Liver (tissue), 9 donors: ENCODE measurements around the gene AP1M1. TPM values are rescaled to one million over a fixed set of nuclear protein-coding genes. Genes with fewer than 3 reads are reported as not detected.

ENCODE experiments used
- DNase-seq: peaks from one replicate; pipeline ENCODE4 v3.0.0-alpha.2; 2017; ENCODE audit warnings: low spot score
- H3K27ac ChIP-seq, 2 donors: one replicate each; pipeline ENCODE4 v1.7.0; 2013; ENCODE audit warnings: inconsistent platforms in 2 of 2, low read length in 2 of 2, control low read depth in 1 of 2, low read depth in 1 of 2, mild to moderate bottlenecking in 1 of 2
- H3K27me3 ChIP-seq, 4 donors: one replicate each; pipeline versions ENCODE4 v1.6.1 to v1.7.0; 2013; ENCODE audit warnings: low read length in 3 of 4, inconsistent platforms in 1 of 4, mild to moderate bottlenecking in 1 of 4, moderate library complexity in 1 of 4; ENCODE audit not compliant: control insufficient read depth in 4 of 4, insufficient read depth in 4 of 4
- H3K36me3 ChIP-seq, 4 donors: one replicate each; pipeline versions ENCODE4 v1.6.1 to v1.7.0; 2013; ENCODE audit warnings: low read length in 3 of 4, mild to moderate bottlenecking in 3 of 4, low read depth in 1 of 4, moderate library complexity in 1 of 4; ENCODE audit not compliant: control insufficient read depth in 4 of 4, insufficient read depth in 3 of 4
- H3K4me1 ChIP-seq, 4 donors: one replicate each; pipeline versions ENCODE4 v1.6.1 to v1.7.0; 2013; ENCODE audit warnings: low read length in 3 of 4, mild to moderate bottlenecking in 3 of 4, moderate library complexity in 1 of 4; ENCODE audit not compliant: control insufficient read depth in 4 of 4, insufficient read depth in 4 of 4
- H3K4me3 ChIP-seq, 3 donors: one replicate each; pipeline versions ENCODE4 v1.6.1 to v1.7.0; 2013; ENCODE audit warnings: low read length in 3 of 3, control low read depth in 1 of 3, low read depth in 1 of 3, mild to moderate bottlenecking in 1 of 3
- H3K9ac ChIP-seq, 2 donors: one replicate each; pipeline ENCODE4 v1.7.0; 2013; ENCODE audit warnings: low read length in 2 of 2, mild to moderate bottlenecking in 2 of 2, moderate library complexity in 2 of 2, control low read depth in 1 of 2, low read depth in 1 of 2
- H3K9me3 ChIP-seq, 4 donors: one replicate each; pipeline versions ENCODE4 v1.6.1 to v1.7.0; 2013; ENCODE audit warnings: low read length in 3 of 4; ENCODE audit not compliant: control insufficient read depth in 4 of 4
- ATF3 ChIP-seq: IDR thresholded peaks from 2 replicates; pipeline ENCODE4 v1.6.1; 2016; ENCODE audit warnings: antibody characterized with exemption
- EGR1 ChIP-seq, 2 donors: IDR thresholded peaks; 2 replicates each; pipeline ENCODE4 v1.6.1; 2016 to 2018; ENCODE audit warnings: antibody characterized with exemption in 2 of 2, low read depth in 2 of 2
- FOXA1 ChIP-seq: IDR thresholded peaks from 2 replicates; pipeline ENCODE4 v1.6.1; 2016; ENCODE audit warnings: antibody characterized with exemption
- FOXA2 ChIP-seq: IDR thresholded peaks from 2 replicates; pipeline ENCODE4 v1.6.1; 2016; ENCODE audit warnings: antibody characterized with exemption
- GABPA ChIP-seq, 2 donors: IDR thresholded peaks in 1 of 2; conservative IDR thresholded peaks in 1 of 2; 2 replicates each; pipeline ENCODE4 v1.6.1; 2016; ENCODE audit warnings: antibody characterized with exemption in 2 of 2, mild to moderate bottlenecking in 1 of 2, moderate library complexity in 1 of 2
- HNF4A ChIP-seq, 2 donors: conservative IDR thresholded peaks; 2 replicates each; pipeline ENCODE4 v1.6.1; 2016; ENCODE audit warnings: antibody characterized with exemption in 2 of 2, mild to moderate bottlenecking in 2 of 2
- JUND ChIP-seq, 2 donors: IDR thresholded peaks; 2 replicates each; pipeline ENCODE4 v1.6.1; 2016; ENCODE audit warnings: antibody characterized with exemption in 2 of 2
- NR2F2 ChIP-seq: IDR thresholded peaks from 2 replicates; pipeline ENCODE4 v1.6.1; 2016; ENCODE audit warnings: antibody characterized with exemption
- RAD21 ChIP-seq, 2 donors: IDR thresholded peaks; 2 replicates each; pipeline ENCODE4 v1.6.1; 2016; ENCODE audit warnings: antibody characterized with exemption in 2 of 2, mild to moderate bottlenecking in 2 of 2
- REST ChIP-seq: IDR thresholded peaks from 2 replicates; pipeline ENCODE4 v1.6.1; 2016; ENCODE audit warnings: antibody characterized with exemption, mild to moderate bottlenecking
- RXRA ChIP-seq, 2 donors: IDR thresholded peaks; 2 replicates each; pipeline ENCODE4 v1.6.1; 2017 to 2018; ENCODE audit warnings: antibody characterized with exemption in 2 of 2, mild to moderate bottlenecking in 1 of 2
- SP1 ChIP-seq: IDR thresholded peaks from 2 replicates; pipeline ENCODE4 v1.6.1; 2018; ENCODE audit warnings: antibody characterized with exemption, mild to moderate bottlenecking
- TAF1 ChIP-seq: conservative IDR thresholded peaks from 2 replicates; pipeline ENCODE4 v1.6.1; 2016; ENCODE audit warnings: antibody characterized with exemption, mild to moderate bottlenecking
- YY1 ChIP-seq: IDR thresholded peaks from 2 replicates; pipeline ENCODE4 v1.6.1; 2016; ENCODE audit warnings: antibody characterized with exemption, mild to moderate bottlenecking
- ZBTB33 ChIP-seq: IDR thresholded peaks from 2 replicates; pipeline ENCODE4 v1.6.1; 2016; ENCODE audit warnings: antibody characterized with exemption
- WGBS: extraction: QIAGEN DNeasy Blood & Tissue Kit; methylation state at CpG from one replicate; pipeline ENCODE4 v1.1.7; 2013; 5-methylcytosine and 5-hydroxymethylcytosine counted together
- polyA plus RNA-seq, 2 donors: library from polyadenylated mRNA; stranded (reverse) in 1 of 2; unstranded in 1 of 2; fragments of 200-250 nt in 1 of 2; fragments of >200 nt in 1 of 2; fragmentation: Nextera tagmentation in 1 of 2; extraction: Ambion mirVana in 1 of 2; gene quantifications; one replicate each; pipeline versions ENCODE4 v1.2.1 to v1.2.3, GENCODE V29; 2013 to 2015
- total RNA-seq, 2 donors: library from RNA; depleted of rRNA; stranded (reverse); fragments of >200 nt; gene quantifications; one replicate each; pipeline ENCODE4 v1.2.3, GENCODE V29; 2014
- TF ChIP-seq, protein P1 (sequence below): fragments of 150-350 bp; IDR thresholded peaks from 2 replicates; pipeline ENCODE4 v1.5.1; 2017; ENCODE audit warnings: improper control_type of control experiment, low read depth, low read length; ENCODE audit not compliant: missing input control
- TF ChIP-seq, protein P2 (sequence below): IDR thresholded peaks from 2 replicates; pipeline ENCODE4 v1.6.1; 2016; ENCODE audit warnings: antibody characterized with exemption
- donor health status: healthy.
- donor health status: healthy.
- donor health status: healthy.
- donor health status: healthy.
- donor health status: healthy.

AP1M1 gene
- total and polyA plus RNA-seq, 4 donors: 25.4 to 62.2 (median 50.4) TPM

GRCh38 chr19:16188521-16188920, 9.2 kb upstream of the AP1M1 start:
- Histone ChIP-seq H3K36me3 (peaks cover 10 to 35% (median 20%) of the 10 kb centered on the region in 4 donors), H3K9me3 (no peaks in the 10 kb centered on the region), H3K4me1 (peaks cover 8 to 23% (median 16%) of the 10 kb centered on the region in 4 donors), H3K9ac (no peak overlapping the region), H3K27ac (no peak overlapping the region), H3K4me3 (no peak overlapping the region), H3K27me3 (no peaks in the 10 kb centered on the region)
- 98% methylated on average over 3 of the region's 3 CpGs for WGBS
- no peak for DNase-seq
- TF ChIP-seq FOXA2: no peak
- no peak for TF ChIP-seq EGR1 (IDR thresholded peaks at IDR 0.05; ENCODE audit: low read depth in 2 of 2)
- no peak for TF ChIP-seq JUND (IDR thresholded peaks at IDR 0.05)
- TF ChIP-seq, protein P1, sequence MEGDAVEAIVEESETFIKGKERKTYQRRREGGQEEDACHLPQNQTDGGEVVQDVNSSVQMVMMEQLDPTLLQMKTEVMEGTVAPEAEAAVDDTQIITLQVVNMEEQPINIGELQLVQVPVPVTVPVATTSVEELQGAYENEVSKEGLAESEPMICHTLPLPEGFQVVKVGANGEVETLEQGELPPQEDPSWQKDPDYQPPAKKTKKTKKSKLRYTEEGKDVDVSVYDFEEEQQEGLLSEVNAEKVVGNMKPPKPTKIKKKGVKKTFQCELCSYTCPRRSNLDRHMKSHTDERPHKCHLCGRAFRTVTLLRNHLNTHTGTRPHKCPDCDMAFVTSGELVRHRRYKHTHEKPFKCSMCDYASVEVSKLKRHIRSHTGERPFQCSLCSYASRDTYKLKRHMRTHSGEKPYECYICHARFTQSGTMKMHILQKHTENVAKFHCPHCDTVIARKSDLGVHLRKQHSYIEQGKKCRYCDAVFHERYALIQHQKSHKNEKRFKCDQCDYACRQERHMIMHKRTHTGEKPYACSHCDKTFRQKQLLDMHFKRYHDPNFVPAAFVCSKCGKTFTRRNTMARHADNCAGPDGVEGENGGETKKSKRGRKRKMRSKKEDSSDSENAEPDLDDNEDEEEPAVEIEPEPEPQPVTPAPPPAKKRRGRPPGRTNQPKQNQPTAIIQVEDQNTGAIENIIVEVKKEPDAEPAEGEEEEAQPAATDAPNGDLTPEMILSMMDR: no peak
- no peak for TF ChIP-seq YY1
- no peak for TF ChIP-seq REST
- no peak for TF ChIP-seq HNF4A (conservative IDR thresholded peaks at IDR 0.05)
- TF ChIP-seq NR2F2: no peak
- no peak for TF ChIP-seq RXRA (IDR thresholded peaks at IDR 0.05)
- TF ChIP-seq SP1: no peak
- TF ChIP-seq, protein P2, sequence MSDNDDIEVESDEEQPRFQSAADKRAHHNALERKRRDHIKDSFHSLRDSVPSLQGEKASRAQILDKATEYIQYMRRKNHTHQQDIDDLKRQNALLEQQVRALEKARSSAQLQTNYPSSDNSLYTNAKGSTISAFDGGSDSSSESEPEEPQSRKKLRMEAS: no peak
- TF ChIP-seq FOXA1: no peak

GRCh38 chr19:16190198-16190597, 7.5 kb upstream of the AP1M1 start:
- 74% methylated on average over 6 of the region's 6 CpGs for WGBS
- DNase-seq: no peak
- H3K4me1 ChIP-seq: peaks cover 7 to 12% (median 12%) of the 10 kb centered on the region in 4 donors
- H3K27me3 ChIP-seq: no peaks in the 10 kb centered on the region
- H3K9me3 ChIP-seq: no peaks in the 10 kb centered on the region
- H3K36me3 ChIP-seq: peaks cover 10 to 35% (median 20%) of the 10 kb centered on the region in 4 donors
- TF ChIP-seq FOXA2 (no peak), YY1 (no peak), HNF4A (conservative IDR thresholded peaks at IDR 0.05) (no peak), RXRA (IDR thresholded peaks at IDR 0.05) (no peak), TAF1 (no peak), SP1 (no peak), ZBTB33 (no peak), EGR1 (IDR thresholded peaks at IDR 0.05; ENCODE audit: low read depth in 2 of 2) (no peak), FOXA1 (no peak), ATF3 (no peak), GABPA (IDR thresholded peaks at IDR 0.05 in 1 of 2, conservative IDR thresholded peaks at IDR 0.05 in 1 of 2) (no peak), RAD21 (IDR thresholded peaks at IDR 0.05) (no peak), JUND (IDR thresholded peaks at IDR 0.05) (no peak), REST (no peak)
- TF ChIP-seq, protein P2: no peak
- TF ChIP-seq, protein P1: no peak
- H3K4me3 ChIP-seq: no peak overlapping the region
- no peak overlapping the region for H3K9ac ChIP-seq
- no peak overlapping the region for H3K27ac ChIP-seq
